Measurements from ENCODE around the gene OR56A1. TPM values are rescaled to one million over a fixed set of nuclear protein-coding genes. Genes with fewer than 3 reads are reported as not detected.

Gene OR56A1
- total and polyA plus RNA-seq, 9 of the 15 experiments (the other 6 are each of a cell fraction or from before 2014, with no cell fraction given): not detected

DNA sequence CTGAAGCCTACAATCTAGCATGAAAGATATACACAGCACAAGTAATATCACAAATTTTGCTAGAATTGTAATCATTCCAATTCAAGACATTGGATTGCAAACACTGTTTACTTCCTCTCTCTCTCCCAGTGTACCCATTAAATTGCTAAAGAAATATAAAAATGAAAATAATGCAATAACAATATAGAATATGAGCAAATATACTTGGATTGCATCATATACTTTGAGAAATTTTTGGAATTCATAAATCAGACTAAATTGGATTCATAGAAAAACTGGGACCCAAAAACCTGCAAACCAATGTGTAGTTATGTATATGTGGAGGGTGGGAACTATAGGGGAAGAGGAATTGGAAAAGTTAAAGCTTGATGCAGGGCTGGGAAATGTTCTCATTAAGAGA, 25.0 kb upstream of the OR56A1 start:
- H3K4me3 ChIP-seq: no peak overlapping the region
- TF ChIP-seq CXXC5 (CRISPR knock-in tag; IDR thresholded peaks at IDR 0.05) (no peak), EP400 (IDR thresholded peaks at IDR 0.05) (no peak), CEBPB (tag; IDR thresholded peaks at IDR 0.05) (peak; percentile 51), CEBPG (CRISPR knock-in tag; IDR thresholded peaks at IDR 0.05) (no peak), CEBPG (tag; conservative IDR thresholded peaks at IDR 0.05 in 1 of 2, IDR thresholded peaks at IDR 0.05 in 1 of 2) (peak; percentile 34 to 74; a peak in 3 of 4 replicates)
- TF ChIP-seq, protein P1, sequence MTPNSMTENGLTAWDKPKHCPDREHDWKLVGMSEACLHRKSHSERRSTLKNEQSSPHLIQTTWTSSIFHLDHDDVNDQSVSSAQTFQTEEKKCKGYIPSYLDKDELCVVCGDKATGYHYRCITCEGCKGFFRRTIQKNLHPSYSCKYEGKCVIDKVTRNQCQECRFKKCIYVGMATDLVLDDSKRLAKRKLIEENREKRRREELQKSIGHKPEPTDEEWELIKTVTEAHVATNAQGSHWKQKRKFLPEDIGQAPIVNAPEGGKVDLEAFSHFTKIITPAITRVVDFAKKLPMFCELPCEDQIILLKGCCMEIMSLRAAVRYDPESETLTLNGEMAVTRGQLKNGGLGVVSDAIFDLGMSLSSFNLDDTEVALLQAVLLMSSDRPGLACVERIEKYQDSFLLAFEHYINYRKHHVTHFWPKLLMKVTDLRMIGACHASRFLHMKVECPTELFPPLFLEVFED (CRISPR knock-in tag; conservative IDR thresholded peaks at IDR 0.05): no peak
- TF ChIP-seq, protein P2, sequence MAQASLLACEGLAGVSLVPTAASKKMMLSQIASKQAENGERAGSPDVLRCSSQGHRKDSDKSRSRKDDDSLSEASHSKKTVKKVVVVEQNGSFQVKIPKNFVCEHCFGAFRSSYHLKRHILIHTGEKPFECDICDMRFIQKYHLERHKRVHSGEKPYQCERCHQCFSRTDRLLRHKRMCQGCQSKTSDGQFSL (CRISPR knock-in tag; IDR thresholded peaks at IDR 0.05): no peak
- TF ChIP-seq, protein P2 (tag; IDR thresholded peaks at IDR 0.05): no peak
- TF ChIP-seq, protein P3, sequence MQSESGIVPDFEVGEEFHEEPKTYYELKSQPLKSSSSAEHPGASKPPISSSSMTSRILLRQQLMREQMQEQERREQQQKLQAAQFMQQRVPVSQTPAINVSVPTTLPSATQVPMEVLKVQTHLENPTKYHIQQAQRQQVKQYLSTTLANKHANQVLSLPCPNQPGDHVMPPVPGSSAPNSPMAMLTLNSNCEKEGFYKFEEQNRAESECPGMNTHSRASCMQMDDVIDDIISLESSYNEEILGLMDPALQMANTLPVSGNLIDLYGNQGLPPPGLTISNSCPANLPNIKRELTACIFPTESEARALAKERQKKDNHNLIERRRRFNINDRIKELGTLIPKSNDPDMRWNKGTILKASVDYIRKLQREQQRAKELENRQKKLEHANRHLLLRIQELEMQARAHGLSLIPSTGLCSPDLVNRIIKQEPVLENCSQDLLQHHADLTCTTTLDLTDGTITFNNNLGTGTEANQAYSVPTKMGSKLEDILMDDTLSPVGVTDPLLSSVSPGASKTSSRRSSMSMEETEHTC (IDR thresholded peaks at IDR 0.05): no peak
- FAIRE-seq (no peak), DNase-seq (ENCODE audit: extremely low read depth in 1 of 4, low spot score in 3 of 4) (no peak), ATAC-seq (no peak)
- H3K27me3 ChIP-seq (ENCODE audit: control insufficient read depth in 2 of 2, insufficient read depth in 2 of 2, low read length in 2 of 2): peaks cover 0 to 9% of the 10 kb centered on the region in 2 experiments; a peak in 2 of 5 replicates
- no peak overlapping the region for H3K4me2 ChIP-seq (ENCODE audit: insufficient read depth, low read length)
- intact Hi-C loops (cut with micrococcal nuclease) (no loop called here), in situ Hi-C loops (cut with MboI) (no loop called here)
- H3K9me3 ChIP-seq (replicated peaks; ENCODE audit: control insufficient read depth, insufficient read depth, low read depth, low read length): no peaks in the 10 kb centered on the region
- H3K36me3 ChIP-seq (ENCODE audit: control insufficient read depth, insufficient read depth, low read length): no peaks in the 10 kb centered on the region
- H2AFZ ChIP-seq (ENCODE audit: low read depth, low read length): no peak overlapping the region
- no TSS peak for BruUV-seq (replicated peaks)
- H4K20me1 ChIP-seq (replicated peaks; ENCODE audit: control insufficient read depth, insufficient read depth, low read length): 0 out of 2 replicates have a peak, but pooled peaks cover 4% of the 10 kb centered on the region
- no peaks in the 10 kb centered on the region for H3K9me1 ChIP-seq (ENCODE audit: control insufficient read depth, insufficient read depth, low read length)
- no peak overlapping the region for H3K27ac ChIP-seq (ENCODE audit: extremely low read depth, low read depth, low read length)
- POLR2A ChIA-PET: no interaction called here
- CTCF ChIA-PET (ENCODE audit: low intra/inter-chr PET ratio): no interaction called here
- H3K79me2 ChIP-seq (ENCODE audit: control insufficient read depth, insufficient read depth, low read length): no peaks in the 10 kb centered on the region
- H3K9ac ChIP-seq (ENCODE audit: insufficient read depth in 1 of 2, low read depth in 2 of 2, low read length in 2 of 2): no peak overlapping the region
- no peaks in the 10 kb centered on the region for H3K4me1 ChIP-seq (replicated peaks in 1 of 2; ENCODE audit: control insufficient read depth in 2 of 2, insufficient read depth in 2 of 2, low read length in 2 of 2)
